K562 (cell line): ENCODE measurements around the gene SNAPC2. TPM values are rescaled to one million over a fixed set of nuclear protein-coding genes. Genes with fewer than 3 reads are reported as not detected.

Experiments used
- BRF2 ChIP-seq: IDR thresholded peaks from 3 replicates; pipeline ENCODE4 v1.6.1; 2011; ENCODE audit warnings: borderline replicate concordance, mild to moderate bottlenecking; ENCODE audit not compliant: insufficient read length, insufficient read depth
- CHCHD3 ChIP-seq: fragments of 250-450 bp; sonication (Bioruptor Pico); IDR thresholded peaks from 2 replicates; pipeline ENCODE4 v2.1.2; 2022; ENCODE audit warnings: mild to moderate bottlenecking
- CTCF ChIP-seq, 3 experiments: IDR thresholded peaks in 2 of 3; conservative IDR thresholded peaks in 1 of 3; 2 replicates each; pipeline ENCODE4 v1.5.1; 2011 to 2012; ENCODE audit warnings: low read length in 3 of 3, mild to moderate bottlenecking in 3 of 3, control low read depth in 2 of 3, improper control_type of control experiment in 1 of 3, inconsistent platforms in 1 of 3, low read depth in 1 of 3, mixed read lengths in 1 of 3, moderate library complexity in 1 of 3; ENCODE audit not compliant: insufficient read depth in 2 of 3
- DPF2 ChIP-seq: fragments of 450-650 bp; IDR thresholded peaks from 2 replicates; pipeline ENCODE4 v1.6.1; 2016
- ESRRB ChIP-seq: fragments of 250-450 bp; sonication (Bioruptor Pico); IDR thresholded peaks from 2 replicates; pipeline ENCODE4 v1.5.0; 2020; ENCODE audit warnings: mild to moderate bottlenecking, moderate library complexity, borderline replicate concordance
- GABPB1 ChIP-seq: sonication (generic); formaldehyde crosslinking; IDR thresholded peaks from 2 replicates; pipeline ENCODE4 v1.8.0; 2022; ENCODE audit warnings: mild to moderate bottlenecking, missing genetic modification reagents
- L3MBTL2 ChIP-seq: fragments of 450-650 bp; IDR thresholded peaks from 2 replicates; pipeline ENCODE4 v1.6.1; 2016; ENCODE audit warnings: mild to moderate bottlenecking, moderate library complexity
- NRF1 ChIP-seq, 2 experiments: fragments of 450-650 bp; IDR thresholded peaks in 1 of 2; conservative IDR thresholded peaks in 1 of 2; 2 replicates each; pipeline ENCODE4 v1.6.1; 2014; ENCODE audit warnings: mild to moderate bottlenecking in 2 of 2
- POLR2B ChIP-seq: fragments of 450-650 bp; IDR thresholded peaks from 2 replicates; pipeline ENCODE4 v1.6.1; 2018; ENCODE audit warnings: low read depth; ENCODE audit not compliant: partially characterized antibody
- SAFB2 ChIP-seq: fragments of 200-400 bp; formaldehyde crosslinking; IDR thresholded peaks from 2 replicates; pipeline ENCODE4 v1.6.1; 2018; ENCODE audit warnings: borderline replicate concordance, low read length, low read depth, moderate library complexity; ENCODE audit not compliant: severe bottlenecking
- SIN3A ChIP-seq, 2 experiments: fragments of 150-350 bp in 1 of 2; IDR thresholded peaks; 2 replicates each; pipeline ENCODE4 v1.6.1; 2011 to 2016; ENCODE audit warnings: borderline replicate concordance in 2 of 2, low read depth in 2 of 2, low read length in 2 of 2, mild to moderate bottlenecking in 2 of 2, moderate library complexity in 2 of 2; ENCODE audit not compliant: control insufficient read depth in 1 of 2
- SMARCA5 ChIP-seq: fragments of 450-650 bp; IDR thresholded peaks from 2 replicates; pipeline ENCODE4 v1.6.1; 2016
- THRB ChIP-seq: fragments of 450-650 bp; formaldehyde crosslinking; conservative IDR thresholded peaks from 2 replicates; pipeline ENCODE4 v1.4.0; 2022; ENCODE audit warnings: mild to moderate bottlenecking, missing genetic modification characterization
- VEZF1 ChIP-seq: fragments of 200-800 bp; sonication (Bioruptor generic); IDR thresholded peaks from 2 replicates; pipeline ENCODE4 v1.6.1; 2017; ENCODE audit warnings: missing genetic modification characterization, missing compliant biosample characterization
- ZFPM2 ChIP-seq: fragments of 250-450 bp; sonication (Bioruptor Pico); IDR thresholded peaks from 2 replicates; pipeline ENCODE4 v1.5.1; 2022; ENCODE audit warnings: mild to moderate bottlenecking
- ZFX ChIP-seq: sonication (generic); formaldehyde crosslinking; IDR thresholded peaks from 2 replicates; pipeline ENCODE4 v1.8.0; 2022; ENCODE audit warnings: mild to moderate bottlenecking, missing genetic modification reagents, moderate library complexity
- ZNF639 ChIP-seq, 2 experiments: fragments of 200-800 bp in 1 of 2; sonication (Bioruptor generic) in 1 of 2; sonication (generic) in 1 of 2; formaldehyde crosslinking in 1 of 2; IDR thresholded peaks in 1 of 2; conservative IDR thresholded peaks in 1 of 2; 2 replicates each; pipeline versions ENCODE4 v1.5.0 to v1.6.1; 2016 to 2020; ENCODE audit warnings: missing compliant biosample characterization in 1 of 2, missing genetic modification characterization in 1 of 2, missing genetic modification reagents in 1 of 2
- polyA plus RNA-seq, 8 experiments: library from polyadenylated mRNA; depleted of rRNA in 4 of 8; stranded (reverse) in 5 of 8; unstranded in 3 of 8; fragments of >200 nt; fragmentation: Nextera tagmentation in 2 of 8; fragmentation: Illumina TruSeq in 1 of 8; extraction: Ambion mirVana in 2 of 8; extraction: Trizol in 1 of 8; gene quantifications; 2 replicates each; pipeline versions ENCODE4 v1.2.1 to v1.2.3, GENCODE V29; 2011 to 2014; ENCODE audit warnings: inconsistent platforms in 1 of 8, missing spikeins in 1 of 8
- total RNA-seq, 7 experiments: library from RNA; depleted of rRNA in 6 of 7; stranded (reverse); fragments of >200 nt in 6 of 7; fragmentation: Illumina TruSeq in 2 of 7; extraction: Trizol in 2 of 7; gene quantifications; 2 replicates each; pipeline versions ENCODE4 v1.2.1 to v1.2.3, GENCODE V29; 2011 to 2021; ENCODE audit warnings: low replicate concordance in 1 of 7

Gene SNAPC2
- total and polyA plus RNA-seq, 9 of the 15 experiments (the other 6 are each of a cell fraction or from before 2014, with no cell fraction given), result 0.59 to 45.1 (median 15.3) TPM

- TF ChIP-seq THRB (CRISPR knock-in tag), result peak; percentile 75; the same call in 1 of the 2 replicates
- no peak for TF ChIP-seq L3MBTL2
- peak; percentile 36; the same call in 1 of the 2 replicates for TF ChIP-seq GABPB1 (CRISPR knock-in tag)
- TF ChIP-seq ZFPM2 (CRISPR knock-in tag), result 0 out of 2 replicates have a peak, but pooled peaks have one; percentile 28
- peak in 1 of 2 experiments; percentile 53; a peak in 1 of 4 replicates for TF ChIP-seq ZNF639 (CRISPR knock-in tag; conservative IDR thresholded peaks at IDR 0.05 in 1 of 2, IDR thresholded peaks at IDR 0.05 in 1 of 2)
- 0 out of 4 replicates have a peak, but pooled peaks have one; percentile 14 to 44 for TF ChIP-seq SIN3A (IDR thresholded peaks at IDR 0.05; ENCODE audit: borderline replicate concordance in 2 of 2, control insufficient read depth in 1 of 2, low read depth in 2 of 2, low read length in 2 of 2)
- no peak for TF ChIP-seq BRF2
- peak; percentile 84 for TF ChIP-seq POLR2B
- peak; percentile 41; the same call in 1 of the 2 replicates for TF ChIP-seq ESRRB (CRISPR knock-in tag)
- TF ChIP-seq ZFX (CRISPR knock-in tag), result peak; percentile 28
- no peak for TF ChIP-seq CHCHD3 (CRISPR knock-in tag)
- TF ChIP-seq DPF2, result 0 out of 2 replicates have a peak, but pooled peaks have one; percentile 42
- no peak for TF ChIP-seq SAFB2
- TF ChIP-seq SMARCA5, result no peak
- peak; percentile 51 for TF ChIP-seq VEZF1 (CRISPR knock-in tag)
- TF ChIP-seq CTCF (IDR thresholded peaks at IDR 0.05 in 2 of 3, conservative IDR thresholded peaks at IDR 0.05 in 1 of 3; ENCODE audit: insufficient read depth in 2 of 3, low read depth in 1 of 3, low read length in 3 of 3), result peak in 2 of 3 experiments; percentile 16; a peak in 1 of 6 replicates
- peak; percentile 85 to 87 for TF ChIP-seq NRF1 (conservative IDR thresholded peaks at IDR 0.05 in 1 of 2, IDR thresholded peaks at IDR 0.05 in 1 of 2)
Observed at GRCh38 chr19:7926021-7926726, 6.0 kb downstream of the SNAPC2 start, which contains the start of gene CTXN1 (continued).
